GM12878 (cell line): ENCODE measurements around the gene ARL16. TPM values are rescaled to one million over a fixed set of nuclear protein-coding genes. Genes with fewer than 3 reads are reported as not detected.

Source experiments
- ATAC-seq: fragments of 200-7000 bp; cut with Tn5 transposase; 3 replicates; pipeline ENCODE4 v1.9.1; 2020; ENCODE audit warnings: mild to moderate bottlenecking, moderate library complexity
- BruUV-seq: library from RNA; stranded (reverse); fragments of 400-500 nt; replicated peaks from 2 replicates; lab custom pipeline; 2021; lab: Mats Ljungman, UMichigan
- CTCF ChIA-PET: fragments of 300-600 bp; sonication (Branson Sonifier 250); formaldehyde crosslinking; extraction: SDS; loops from one replicate; lab custom pipeline; 2021; ENCODE audit warnings: inconsistent platforms; lab: Yijun Ruan, JAX
- POLR2A ChIA-PET: fragments of 350-600 bp; formaldehyde crosslinking; extraction: SDS; loops from one replicate; lab custom pipeline; 2021; ENCODE audit warnings: inconsistent platforms; lab: Charles Lee
- RAD21 ChIA-PET: fragments of 300-600 bp; sonication (Branson Sonifier 250); formaldehyde crosslinking; loops from one replicate; lab custom pipeline; 2023; ENCODE audit warnings: antibody characterized with exemption; ENCODE audit not compliant: unreplicated experiment; lab: Charles Lee
- SMC1A ChIA-PET: fragments of 300-600 bp; sonication (Branson Sonifier 250); formaldehyde crosslinking; loops from one replicate; lab custom pipeline; 2023; ENCODE audit not compliant: unreplicated experiment, uncharacterized antibody; lab: Charles Lee
- DNase-seq: peaks from one replicate; pipeline ENCODE4 v3.0.0-alpha.2; 2011; ENCODE audit warnings: low read depth, low spot score
- FAIRE-seq: peaks from 3 replicates; lab custom pipeline; 2011; peaks lifted over from hg19 to GRCh38; lab: Jason Lieb, UNC
- H2AFZ ChIP-seq: 2 replicates; pipeline ENCODE4 v1.6.0; 2011; ENCODE audit warnings: low read depth, low read length, control low read depth; ENCODE audit not compliant: control insufficient read depth
- H3K27ac ChIP-seq: 2 replicates; pipeline ENCODE4 v1.5.1; 2011; ENCODE audit warnings: control low read depth; ENCODE audit not compliant: control insufficient read depth, insufficient read depth
- H3K27me3 ChIP-seq, 2 experiments: replicated peaks in 1 of 2; 2 replicates each; pipeline versions ENCODE4 v1.6.0 to v1.6.1; 2011; ENCODE audit warnings: low read length in 1 of 2; ENCODE audit not compliant: control insufficient read depth in 2 of 2, insufficient read depth in 2 of 2
- H3K36me3 ChIP-seq, 2 experiments: 2 replicates each; pipeline ENCODE4 v1.5.1; 2011; ENCODE audit warnings: low read length in 1 of 2; ENCODE audit not compliant: control insufficient read depth in 2 of 2, insufficient read depth in 2 of 2
- H3K4me1 ChIP-seq: 2 replicates; pipeline ENCODE4 v1.6.1; 2011; ENCODE audit warnings: mild to moderate bottlenecking, low read length, moderate library complexity, mixed read lengths; ENCODE audit not compliant: control insufficient read depth, insufficient read depth
- H3K4me2 ChIP-seq: 2 replicates; pipeline ENCODE4 v1.6.0; 2011; ENCODE audit warnings: control low read depth; ENCODE audit not compliant: control insufficient read depth, insufficient read depth
- H3K4me3 ChIP-seq: fragments of 200-600 bp; sonication (generic); 2 replicates; pipeline ENCODE4 v1.5.1; 2016
- H3K79me2 ChIP-seq: 2 replicates; pipeline ENCODE4 v1.6.0; 2011; ENCODE audit warnings: low read length; ENCODE audit not compliant: control insufficient read depth, insufficient read depth
- H3K9ac ChIP-seq: 2 replicates; pipeline ENCODE4 v1.8.0; 2011; ENCODE audit warnings: low read length, control low read depth, mixed read lengths; ENCODE audit not compliant: control insufficient read depth, insufficient read depth
- H3K9me3 ChIP-seq: replicated peaks from 3 replicates; pipeline ENCODE4 v1.5.1; 2011; ENCODE audit warnings: mild to moderate bottlenecking, low read length; ENCODE audit not compliant: control insufficient read depth, insufficient read depth
- H4K20me1 ChIP-seq: 2 replicates; pipeline ENCODE4 v1.6.0; 2011; ENCODE audit not compliant: control insufficient read depth, insufficient read depth
- ASH2L ChIP-seq: fragments of 300-600, 200-600 bp; sonication (generic); IDR thresholded peaks from 2 replicates; pipeline ENCODE4 v1.6.1; 2017; ENCODE audit warnings: low read depth, mild to moderate bottlenecking, borderline replicate concordance
- CBFB ChIP-seq: IDR thresholded peaks from 2 replicates; pipeline ENCODE4 v1.6.1; 2016; ENCODE audit warnings: antibody characterized with exemption, low read depth
- CHD1 ChIP-seq: IDR thresholded peaks from 2 replicates; pipeline ENCODE4 v1.6.1; 2012; ENCODE audit warnings: low read depth, low read length, improper control_type of control experiment
- HDAC2 ChIP-seq: fragments of 200-600 bp; sonication (generic); IDR thresholded peaks from 2 replicates; pipeline ENCODE4 v1.6.1; 2017
- RUNX3 ChIP-seq: IDR thresholded peaks from 2 replicates; pipeline ENCODE4 v1.6.1; 2012; ENCODE audit warnings: low read length, inconsistent platforms
- SIN3A ChIP-seq: IDR thresholded peaks from 2 replicates; pipeline ENCODE4 v1.6.1; 2012; ENCODE audit warnings: low read depth, low read length, improper control_type of control experiment
- SMC3 ChIP-seq: IDR thresholded peaks from 2 replicates; pipeline ENCODE4 v1.6.1; 2011; ENCODE audit warnings: low read length, improper control_type of control experiment, borderline replicate concordance
- TCF12 ChIP-seq: IDR thresholded peaks from 2 replicates; pipeline ENCODE4 v1.6.1; 2011; ENCODE audit warnings: low read depth, mild to moderate bottlenecking, low read length
- ZBTB33 ChIP-seq: fragments of 450-650 bp; IDR thresholded peaks from 2 replicates; pipeline ENCODE4 v1.6.1; 2017; ENCODE audit warnings: mild to moderate bottlenecking
- WGBS: methylation state at CpG from one replicate; pipeline ENCODE4 v1.1.6; 2016; ENCODE audit warnings: low lambda C conversion rate; ENCODE audit not compliant: insufficient replicate concordance, insufficient coverage; ENCODE audit errors: missing lambda C conversion rate; 5-methylcytosine and 5-hydroxymethylcytosine counted together
- in situ Hi-C: fragments of 300-500 bp; cut with MboI; formaldehyde crosslinking; loops from 9 replicates; pipeline ENCODE4 v1.14.3; 2018; ENCODE audit warnings: mixed read lengths
- intact Hi-C: fragments of 100-400 bp; cut with micrococcal nuclease; formaldehyde crosslinking; loops from one replicate; pipeline ENCODE4 v1.14.2; 2022; ENCODE audit not compliant: unreplicated experiment
- polyA plus RNA-seq, 11 experiments: library from polyadenylated mRNA; depleted of rRNA in 4 of 11; unstranded in 6 of 11; stranded (reverse) in 5 of 11; fragments of >200 nt; fragmentation: Nextera tagmentation in 4 of 11; fragmentation: Illumina TruSeq in 1 of 11; extraction: Ambion mirVana in 4 of 11; extraction: Trizol in 1 of 11; gene quantifications; 1 replicate in 1 of 11; 2 replicates in 10 of 11; pipeline versions ENCODE4 v1.2.1 to v1.2.3, GENCODE V29; 2011 to 2016; ENCODE audit warnings: inconsistent platforms in 2 of 11, missing spikeins in 2 of 11, low read depth in 1 of 11
- total RNA-seq, 4 experiments: library from RNA; depleted of rRNA in 3 of 4; stranded (reverse); fragments of >200 nt in 3 of 4; fragmentation: Illumina TruSeq in 1 of 4; extraction: Trizol in 1 of 4; gene quantifications; 2 replicates each; pipeline versions ENCODE4 v1.2.1 to v1.2.3, GENCODE V29; 2013 to 2021

ARL16 gene
- total and polyA plus RNA-seq, 10 of the 15 experiments (the other 5 are each of a cell fraction or from before 2014, with no cell fraction given): 4.7 to 47.6 (median 30.9) TPM

- Histone ChIP-seq H3K36me3 (no peaks in the 10 kb centered on the region), H3K4me3 (no peak overlapping the region), H3K9ac (no peak overlapping the region), H2AFZ (no peak overlapping the region), H4K20me1 (no peaks in the 10 kb centered on the region), H3K9me3 (peaks cover 6% of the 10 kb centered on the region; the same call in 2 of the 3 replicates)
- BruUV-seq: no TSS peak
- in situ Hi-C loops (no loop called here), intact Hi-C loops (no loop called here)
- FAIRE-seq (no peak), DNase-seq (no peak)
- ChIA-PET SMC1A (no interaction called here), CTCF (no interaction called here)
- WGBS: 65% methylated on average over 15 of the region's 15 CpGs
- no peak for TF ChIP-seq SMC3
- no peak for TF ChIP-seq HDAC2
- no peak for TF ChIP-seq RUNX3
- no peak for TF ChIP-seq SIN3A
- TF ChIP-seq TCF12: no peak
- TF ChIP-seq ZBTB33: no peak
- no peak for TF ChIP-seq CBFB
- no peak for TF ChIP-seq CHD1
- TF ChIP-seq ASH2L: no peak
- TF ChIP-seq, all 136 proteins: peak for 0
- Histone ChIP-seq H3K79me2 (no peaks in the 10 kb centered on the region), H3K27ac (no peak overlapping the region), H3K27me3 (no peaks in the 10 kb centered on the region; a peak in 2 of 4 replicates), H3K4me2 (no peak overlapping the region), H3K4me1 (no peaks in the 10 kb centered on the region)
- no peak for ATAC-seq
- ChIA-PET POLR2A (interaction anchor here (0.5 kb wide), 1 partner anchor 203 kb away, joined by 3 read pairs; no protein-coding TSS in a partner anchor), RAD21 (no interaction called here)
These were observed 39.1 kb downstream of the ARL16 start for GRCh38 chr17:81644496-81644895.
